GM12878 (cell line): Measurements from ENCODE around the gene MSH6. TPM values are rescaled to one million over a fixed set of nuclear protein-coding genes. Genes with fewer than 3 reads are reported as not detected.

Source experiments
- ASH2L ChIP-seq: fragments of 300-600, 200-600 bp; sonication (generic); IDR thresholded peaks from 2 replicates; pipeline ENCODE4 v1.6.1; 2017; ENCODE audit warnings: low read depth, mild to moderate bottlenecking, borderline replicate concordance
- ATF7 ChIP-seq: fragments of 450-650 bp; IDR thresholded peaks from 2 replicates; pipeline ENCODE4 v1.6.1; 2016; ENCODE audit warnings: low read depth, mild to moderate bottlenecking
- BCL11A ChIP-seq: IDR thresholded peaks from 2 replicates; pipeline ENCODE4 v1.6.1; 2011; ENCODE audit warnings: low read depth, low read length
- BRCA1 ChIP-seq: IDR thresholded peaks from 2 replicates; pipeline ENCODE4 v1.6.1; 2011; ENCODE audit warnings: low read depth, low read length, improper control_type of control experiment
- CREM ChIP-seq: IDR thresholded peaks from 2 replicates; pipeline ENCODE4 v1.6.1; 2014; ENCODE audit warnings: antibody characterized with exemption, low read depth
- EP300 ChIP-seq, 2 experiments: fragments of 150-350 bp in 1 of 2; IDR thresholded peaks; 2 replicates each; pipeline ENCODE4 v1.6.1; 2011 to 2012; ENCODE audit warnings: low read depth in 2 of 2, low read length in 2 of 2, borderline replicate concordance in 1 of 2, improper control_type of control experiment in 1 of 2, inconsistent platforms in 1 of 2; ENCODE audit not compliant: control insufficient read depth in 1 of 2
- HDAC6 ChIP-seq: fragments of 200-600 bp; sonication (generic); IDR thresholded peaks from one replicate; pipeline ENCODE4 v1.8.0; 2017; ENCODE audit warnings: antibody characterized with exemption; ENCODE audit not compliant: unreplicated experiment
- IKZF1 ChIP-seq: fragments of 450-650 bp; conservative IDR thresholded peaks from 2 replicates; pipeline ENCODE4 v1.6.1; 2017; ENCODE audit warnings: antibody characterized with exemption, mild to moderate bottlenecking
- KLF5 ChIP-seq: fragments of 450-650 bp; IDR thresholded peaks from 2 replicates; pipeline ENCODE4 v1.6.1; 2014; ENCODE audit warnings: mild to moderate bottlenecking; ENCODE audit not compliant: partially characterized antibody
- MXI1 ChIP-seq: fragments of 150-350 bp; IDR thresholded peaks from 2 replicates; pipeline ENCODE4 v1.6.1; 2011; ENCODE audit warnings: low read depth, mild to moderate bottlenecking, inconsistent platforms, low read length, improper control_type of control experiment
- NR2F1 ChIP-seq: fragments of 450-650 bp; conservative IDR thresholded peaks from 2 replicates; pipeline ENCODE4 v1.6.1; 2017; ENCODE audit warnings: mild to moderate bottlenecking
- PML ChIP-seq: IDR thresholded peaks from 2 replicates; pipeline ENCODE4 v1.6.1; 2012; ENCODE audit warnings: low read length, inconsistent platforms
- POU2F2 ChIP-seq: IDR thresholded peaks from 3 replicates; pipeline ENCODE4 v1.6.1; 2011; ENCODE audit warnings: low read depth, mild to moderate bottlenecking, low read length, borderline replicate concordance
- RELA ChIP-seq: fragments of 450-650 bp; IDR thresholded peaks from 2 replicates; pipeline ENCODE4 v1.8.0; 2014; ENCODE audit warnings: borderline replicate concordance; ENCODE audit not compliant: partially characterized antibody
- RFX5 ChIP-seq: IDR thresholded peaks from 2 replicates; pipeline ENCODE4 v1.6.1; 2011; ENCODE audit warnings: low read depth, low read length, improper control_type of control experiment
- SMC3 ChIP-seq: IDR thresholded peaks from 2 replicates; pipeline ENCODE4 v1.6.1; 2011; ENCODE audit warnings: low read length, improper control_type of control experiment, borderline replicate concordance
- SP1 ChIP-seq: IDR thresholded peaks from one replicate; pipeline ENCODE4 v1.6.1; 2011; ENCODE audit warnings: low read depth, low read length
- SREBF2 ChIP-seq: IDR thresholded peaks from 2 replicates; pipeline ENCODE4 v1.6.1; 2012; ENCODE audit warnings: mild to moderate bottlenecking, low read length
- SRF ChIP-seq, 2 experiments: IDR thresholded peaks; 2 replicates each; pipeline ENCODE4 v1.6.1; 2011; ENCODE audit warnings: low read depth in 2 of 2, low read length in 2 of 2, mild to moderate bottlenecking in 1 of 2, moderate library complexity in 1 of 2
- YBX1 ChIP-seq: fragments of 450-650 bp; IDR thresholded peaks from 2 replicates; pipeline ENCODE4 v1.6.1; 2016; ENCODE audit warnings: antibody characterized with exemption
- polyA plus RNA-seq, 11 experiments: library from polyadenylated mRNA; depleted of rRNA in 4 of 11; unstranded in 6 of 11; stranded (reverse) in 5 of 11; fragments of >200 nt; fragmentation: Nextera tagmentation in 4 of 11; fragmentation: Illumina TruSeq in 1 of 11; extraction: Ambion mirVana in 4 of 11; extraction: Trizol in 1 of 11; gene quantifications; 1 replicate in 1 of 11; 2 replicates in 10 of 11; pipeline versions ENCODE4 v1.2.1 to v1.2.3, GENCODE V29; 2011 to 2016; ENCODE audit warnings: inconsistent platforms in 2 of 11, missing spikeins in 2 of 11, low read depth in 1 of 11
- total RNA-seq, 4 experiments: library from RNA; depleted of rRNA in 3 of 4; stranded (reverse); fragments of >200 nt in 3 of 4; fragmentation: Illumina TruSeq in 1 of 4; extraction: Trizol in 1 of 4; gene quantifications; 2 replicates each; pipeline versions ENCODE4 v1.2.1 to v1.2.3, GENCODE V29; 2013 to 2021
- TF ChIP-seq, protein P1 (sequence below): IDR thresholded peaks from 2 replicates; pipeline ENCODE4 v1.6.1; 2011; ENCODE audit warnings: low read depth, low read length, improper control_type of control experiment, borderline replicate concordance
- TF ChIP-seq, protein P2 (sequence below): IDR thresholded peaks from 2 replicates; pipeline ENCODE4 v1.6.1; 2011; ENCODE audit warnings: borderline replicate concordance, low read depth, mild to moderate bottlenecking, moderate library complexity, low read length; ENCODE audit not compliant: insufficient read depth, poor library complexity, severe bottlenecking
- TF ChIP-seq, protein P3 (sequence below): fragments of 450-650 bp; formaldehyde crosslinking; IDR thresholded peaks from 2 replicates; pipeline ENCODE4 v1.4.0; 2020; ENCODE audit warnings: mild to moderate bottlenecking, moderate library complexity

Gene MSH6
- total and polyA plus RNA-seq, 10 of the 15 experiments (the other 5 are each of a cell fraction or from before 2014, with no cell fraction given): 12.4 to 108 (median 67.4) TPM

DNA sequence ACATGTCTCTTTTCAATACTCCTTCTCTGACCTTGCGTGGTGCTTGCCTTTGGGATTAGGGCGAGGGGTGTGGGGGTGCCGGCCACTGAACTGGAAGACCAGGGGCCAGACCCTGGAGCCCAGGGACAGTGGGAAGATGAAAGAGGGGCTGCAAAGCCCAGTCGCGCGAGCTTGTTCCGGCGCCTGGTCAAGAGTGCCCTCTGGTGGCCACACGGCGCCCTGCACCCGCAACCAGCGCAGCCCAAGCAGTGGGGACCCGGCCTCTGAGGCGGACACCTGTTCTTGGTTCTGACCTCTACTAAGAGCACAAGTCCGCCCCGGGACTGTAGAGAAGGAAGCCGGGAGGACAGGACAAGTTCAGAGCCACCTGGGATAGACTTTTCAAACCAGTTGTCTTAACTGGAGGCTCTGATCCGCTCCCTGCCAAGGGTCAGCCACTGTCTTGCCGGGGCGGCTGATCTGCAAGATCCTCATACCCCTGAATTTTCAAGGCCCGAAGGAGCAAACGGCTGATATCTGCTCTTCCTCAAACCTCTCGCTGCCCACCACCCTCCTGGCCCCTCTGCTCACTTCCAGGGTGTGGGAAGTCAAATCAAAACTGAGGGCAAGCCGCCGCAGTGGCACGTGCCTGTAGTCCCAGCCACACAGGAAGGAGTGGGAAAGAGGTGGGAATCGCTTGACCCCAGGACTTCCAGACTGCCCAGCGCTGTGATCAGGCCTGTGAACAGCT, 14.9 kb upstream of the MSH6 start (continued):
- no peak for TF ChIP-seq PML
- TF ChIP-seq, protein P1, sequence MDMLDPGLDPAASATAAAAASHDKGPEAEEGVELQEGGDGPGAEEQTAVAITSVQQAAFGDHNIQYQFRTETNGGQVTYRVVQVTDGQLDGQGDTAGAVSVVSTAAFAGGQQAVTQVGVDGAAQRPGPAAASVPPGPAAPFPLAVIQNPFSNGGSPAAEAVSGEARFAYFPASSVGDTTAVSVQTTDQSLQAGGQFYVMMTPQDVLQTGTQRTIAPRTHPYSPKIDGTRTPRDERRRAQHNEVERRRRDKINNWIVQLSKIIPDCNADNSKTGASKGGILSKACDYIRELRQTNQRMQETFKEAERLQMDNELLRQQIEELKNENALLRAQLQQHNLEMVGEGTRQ: no peak
- TF ChIP-seq BRCA1: no peak
- no peak for TF ChIP-seq ATF7
- no peak for TF ChIP-seq HDAC6
- peak; percentile 42; the same call in 1 of the 2 replicates for TF ChIP-seq IKZF1
- no peak for TF ChIP-seq BCL11A
- TF ChIP-seq, protein P2, sequence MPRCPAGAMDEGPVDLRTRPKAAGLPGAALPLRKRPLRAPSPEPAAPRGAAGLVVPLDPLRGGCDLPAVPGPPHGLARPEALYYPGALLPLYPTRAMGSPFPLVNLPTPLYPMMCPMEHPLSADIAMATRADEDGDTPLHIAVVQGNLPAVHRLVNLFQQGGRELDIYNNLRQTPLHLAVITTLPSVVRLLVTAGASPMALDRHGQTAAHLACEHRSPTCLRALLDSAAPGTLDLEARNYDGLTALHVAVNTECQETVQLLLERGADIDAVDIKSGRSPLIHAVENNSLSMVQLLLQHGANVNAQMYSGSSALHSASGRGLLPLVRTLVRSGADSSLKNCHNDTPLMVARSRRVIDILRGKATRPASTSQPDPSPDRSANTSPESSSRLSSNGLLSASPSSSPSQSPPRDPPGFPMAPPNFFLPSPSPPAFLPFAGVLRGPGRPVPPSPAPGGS: no peak
- no peak for TF ChIP-seq KLF5
- TF ChIP-seq, protein P3, sequence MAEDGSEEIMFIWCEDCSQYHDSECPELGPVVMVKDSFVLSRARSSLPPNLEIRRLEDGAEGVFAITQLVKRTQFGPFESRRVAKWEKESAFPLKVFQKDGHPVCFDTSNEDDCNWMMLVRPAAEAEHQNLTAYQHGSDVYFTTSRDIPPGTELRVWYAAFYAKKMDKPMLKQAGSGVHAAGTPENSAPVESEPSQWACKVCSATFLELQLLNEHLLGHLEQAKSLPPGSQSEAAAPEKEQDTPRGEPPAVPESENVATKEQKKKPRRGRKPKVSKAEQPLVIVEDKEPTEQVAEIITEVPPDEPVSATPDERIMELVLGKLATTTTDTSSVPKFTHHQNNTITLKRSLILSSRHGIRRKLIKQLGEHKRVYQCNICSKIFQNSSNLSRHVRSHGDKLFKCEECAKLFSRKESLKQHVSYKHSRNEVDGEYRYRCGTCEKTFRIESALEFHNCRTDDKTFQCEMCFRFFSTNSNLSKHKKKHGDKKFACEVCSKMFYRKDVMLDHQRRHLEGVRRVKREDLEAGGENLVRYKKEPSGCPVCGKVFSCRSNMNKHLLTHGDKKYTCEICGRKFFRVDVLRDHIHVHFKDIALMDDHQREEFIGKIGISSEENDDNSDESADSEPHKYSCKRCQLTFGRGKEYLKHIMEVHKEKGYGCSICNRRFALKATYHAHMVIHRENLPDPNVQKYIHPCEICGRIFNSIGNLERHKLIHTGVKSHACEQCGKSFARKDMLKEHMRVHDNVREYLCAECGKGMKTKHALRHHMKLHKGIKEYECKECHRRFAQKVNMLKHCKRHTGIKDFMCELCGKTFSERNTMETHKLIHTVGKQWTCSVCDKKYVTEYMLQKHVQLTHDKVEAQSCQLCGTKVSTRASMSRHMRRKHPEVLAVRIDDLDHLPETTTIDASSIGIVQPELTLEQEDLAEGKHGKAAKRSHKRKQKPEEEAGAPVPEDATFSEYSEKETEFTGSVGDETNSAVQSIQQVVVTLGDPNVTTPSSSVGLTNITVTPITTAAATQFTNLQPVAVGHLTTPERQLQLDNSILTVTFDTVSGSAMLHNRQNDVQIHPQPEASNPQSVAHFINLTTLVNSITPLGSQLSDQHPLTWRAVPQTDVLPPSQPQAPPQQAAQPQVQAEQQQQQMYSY (CRISPR knock-in tag): no peak
- TF ChIP-seq ASH2L: no peak
- no peak for TF ChIP-seq EP300 (IDR thresholded peaks at IDR 0.05; ENCODE audit: borderline replicate concordance in 1 of 2, control insufficient read depth in 1 of 2, low read depth in 2 of 2, low read length in 2 of 2)
- no peak for TF ChIP-seq SP1
- peak; percentile 64; the same call in 1 of the 3 replicates for TF ChIP-seq POU2F2
- peak; percentile 22 for TF ChIP-seq RELA
- TF ChIP-seq SRF (IDR thresholded peaks at IDR 0.05; ENCODE audit: low read depth in 2 of 2, low read length in 2 of 2): no peak
- TF ChIP-seq SMC3: peak; percentile 99
- no peak for TF ChIP-seq NR2F1
- TF ChIP-seq YBX1: no peak
- TF ChIP-seq MXI1: no peak
- no peak for TF ChIP-seq CREM
- TF ChIP-seq SREBF2: no peak
- TF ChIP-seq RFX5: no peak
